HG03565 (cell line): ENCODE results near the gene FAM110A.
"Not testable (repeated sequence)": the region's sequence is repeated elsewhere in the genome, so short reads cannot be mapped to it uniquely, and the experiment has no call there.

Source experiments
- ATAC-seq: cut with Tn5 transposase; IDR thresholded peaks from one replicate; pipeline ENCODE4 v1.9.1; 2021; ENCODE audit warnings: mild to moderate bottlenecking, moderate library complexity; ENCODE audit not compliant: unreplicated experiment

Gene FAM110A

DNA sequence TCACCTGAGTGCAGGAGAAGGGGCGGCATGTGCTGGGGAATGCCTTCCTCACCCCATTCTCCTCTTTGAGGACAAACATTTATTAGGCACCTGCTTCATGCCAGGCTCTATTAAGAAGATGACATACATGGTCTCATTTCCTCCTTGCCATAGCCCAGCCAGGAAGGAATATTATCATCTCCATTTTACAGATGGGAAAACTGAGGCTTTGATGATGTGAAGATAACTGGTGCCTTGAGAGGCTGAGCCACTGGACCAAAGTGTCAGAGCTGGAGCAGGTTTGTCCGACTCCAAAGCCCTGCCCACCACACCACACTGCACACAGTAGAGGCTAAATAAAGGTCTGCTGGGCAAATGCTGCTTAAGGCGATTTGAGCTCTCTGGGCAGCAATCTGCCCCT lies 37.2 kb downstream of the FAM110A start:
- ATAC-seq, result no peak

DNA sequence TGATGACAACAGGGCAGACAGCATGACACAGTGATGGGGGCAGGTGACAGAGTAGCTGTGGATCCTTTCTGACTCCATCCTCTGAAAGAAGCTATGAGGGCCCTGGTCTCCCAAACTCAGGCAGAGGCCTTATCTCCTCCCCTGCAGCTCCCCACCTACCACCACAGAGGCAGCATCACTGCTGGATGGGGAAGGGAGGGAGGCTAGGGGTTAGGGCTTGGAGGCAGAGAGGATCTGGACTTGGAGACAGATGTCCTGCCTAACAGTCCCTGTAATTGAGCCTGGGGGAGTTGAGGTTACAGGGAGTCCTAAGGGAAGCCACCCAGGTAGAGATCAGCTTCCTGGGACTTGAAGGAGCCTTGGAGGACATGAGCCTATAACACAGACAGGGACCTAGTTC lies 37.9 kb downstream of the FAM110A start:
- ATAC-seq, result no peak

DNA sequence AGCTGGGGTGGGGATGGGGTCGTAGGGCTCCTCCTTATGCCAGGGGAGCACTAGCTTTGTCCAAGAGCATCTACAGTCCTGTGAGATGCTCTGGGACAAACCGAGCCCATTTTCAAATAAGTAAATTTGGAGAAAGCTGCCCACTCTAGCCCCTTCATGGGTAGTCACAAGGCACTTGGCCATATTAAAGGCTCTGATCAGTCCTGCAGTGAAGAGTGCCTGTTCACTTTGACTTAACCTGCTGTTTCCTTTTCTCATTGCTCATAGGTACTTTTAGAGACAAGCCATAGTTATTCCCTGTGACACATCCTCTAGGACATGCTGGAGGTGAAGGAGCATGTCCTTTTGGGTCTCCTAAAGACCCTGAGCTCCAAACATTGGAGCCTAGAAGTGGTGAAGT lies 38.4 kb downstream of the FAM110A start:
- ATAC-seq, result no peak

DNA sequence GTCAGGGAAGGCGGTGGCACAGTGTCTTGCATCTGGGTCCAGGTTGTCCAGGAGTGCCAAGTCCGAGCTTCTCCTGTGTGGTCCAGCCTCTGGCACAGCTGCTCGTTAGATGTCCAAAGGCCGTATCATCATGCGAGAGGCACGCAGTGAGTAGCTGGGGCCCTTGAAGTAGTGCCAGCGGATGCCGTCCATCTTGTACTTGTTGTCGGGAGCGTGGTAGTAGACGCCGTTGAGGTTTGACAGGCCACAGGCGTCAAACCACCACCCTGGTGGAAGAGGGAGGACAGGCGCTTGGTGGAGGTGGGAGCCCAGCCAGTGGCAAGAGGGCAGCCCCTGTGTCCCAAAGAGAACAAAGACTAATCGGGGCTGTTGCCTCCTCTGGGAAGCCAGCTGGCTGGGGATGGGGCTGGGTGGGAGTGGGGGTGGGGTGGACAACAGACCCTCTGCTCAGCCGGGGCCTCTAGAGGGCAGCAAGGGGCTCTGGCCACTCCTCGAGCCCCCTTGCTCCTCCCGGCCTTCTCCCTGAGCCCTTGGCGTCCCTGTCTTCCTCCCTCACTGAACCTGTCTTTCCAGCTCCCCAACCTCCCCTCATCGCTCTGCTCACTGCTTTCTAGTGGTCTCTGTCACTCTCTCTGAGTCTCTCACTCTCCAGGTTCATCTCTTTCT lies 39.5 kb downstream of the FAM110A start:
- no peak for ATAC-seq

DNA sequence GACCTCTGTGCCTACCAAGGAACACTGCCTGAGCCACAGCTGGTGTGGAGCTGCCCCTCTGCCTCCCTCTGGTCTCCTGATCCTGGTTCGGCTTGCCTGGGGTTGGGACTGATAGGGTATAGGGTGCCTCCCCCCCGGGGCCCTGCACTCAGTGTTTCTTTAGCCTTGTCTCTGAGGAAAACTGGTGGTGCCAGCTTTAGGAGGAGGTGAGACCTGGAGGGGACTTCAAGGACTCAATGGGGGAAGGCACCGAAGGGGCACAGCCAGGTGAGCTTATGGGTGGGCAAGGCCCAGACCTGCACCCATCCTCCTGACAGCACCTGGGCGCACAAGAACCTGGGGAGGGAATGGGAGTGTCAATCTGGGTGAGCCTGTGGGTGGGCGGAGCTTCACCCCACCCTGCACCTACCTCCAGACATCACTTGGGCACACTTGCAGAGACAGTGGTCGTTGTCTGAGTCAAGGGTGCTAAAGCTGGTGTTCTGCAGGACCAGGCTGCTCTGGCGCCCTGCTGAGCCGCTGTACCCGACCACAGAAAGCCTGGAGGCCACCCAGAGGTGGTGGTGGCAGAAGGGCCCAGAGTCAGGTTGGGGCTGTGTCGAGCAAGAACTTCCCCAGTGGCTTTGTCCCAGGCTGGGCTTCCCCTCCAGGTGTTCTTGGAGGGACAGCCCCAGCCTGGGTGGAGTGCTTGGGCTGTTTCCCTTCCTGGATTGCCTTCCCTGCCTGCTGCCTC lies 40.5 kb downstream of the FAM110A start:
- ATAC-seq, result no peak

DNA sequence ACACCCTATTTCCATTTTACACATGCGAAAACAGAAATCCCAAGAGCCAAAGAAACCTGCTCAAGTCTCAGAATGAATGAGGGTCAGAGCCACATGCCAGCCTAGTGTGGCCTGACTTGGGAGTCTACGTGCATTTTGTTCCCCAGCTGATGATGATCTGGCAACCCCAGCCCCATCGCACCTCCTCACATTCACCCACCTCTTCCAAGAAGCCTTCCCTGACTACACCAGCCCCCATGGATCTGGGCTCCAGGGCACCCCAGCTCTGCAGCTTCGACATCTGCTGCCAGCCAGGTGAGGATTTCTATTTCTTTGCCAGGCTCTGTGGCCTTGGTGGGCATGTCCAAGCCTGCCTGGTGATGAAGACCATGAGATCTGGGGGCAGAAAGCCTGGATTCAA lies 41.6 kb downstream of the FAM110A start:
- no peak for ATAC-seq

DNA sequence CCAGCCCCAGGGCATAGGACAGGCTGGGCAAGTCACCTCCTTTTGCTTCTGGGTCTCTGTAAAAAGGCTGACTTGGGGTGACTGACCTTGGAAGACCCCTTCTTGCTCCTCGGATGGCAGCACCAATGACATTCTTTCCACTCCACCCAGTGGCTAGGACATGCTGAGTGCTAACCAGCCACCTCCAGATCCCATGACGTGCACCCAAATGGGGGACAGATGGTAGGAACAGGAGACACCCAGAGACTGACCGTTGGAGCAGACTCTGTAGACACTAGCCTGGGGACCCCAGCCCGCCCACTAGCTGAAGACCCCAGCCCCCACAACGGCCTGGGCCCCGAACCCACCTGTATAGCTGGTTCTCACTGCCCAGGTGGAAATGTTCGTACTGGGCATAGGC lies 44.3 kb downstream of the FAM110A start:
- no peak for ATAC-seq

DNA sequence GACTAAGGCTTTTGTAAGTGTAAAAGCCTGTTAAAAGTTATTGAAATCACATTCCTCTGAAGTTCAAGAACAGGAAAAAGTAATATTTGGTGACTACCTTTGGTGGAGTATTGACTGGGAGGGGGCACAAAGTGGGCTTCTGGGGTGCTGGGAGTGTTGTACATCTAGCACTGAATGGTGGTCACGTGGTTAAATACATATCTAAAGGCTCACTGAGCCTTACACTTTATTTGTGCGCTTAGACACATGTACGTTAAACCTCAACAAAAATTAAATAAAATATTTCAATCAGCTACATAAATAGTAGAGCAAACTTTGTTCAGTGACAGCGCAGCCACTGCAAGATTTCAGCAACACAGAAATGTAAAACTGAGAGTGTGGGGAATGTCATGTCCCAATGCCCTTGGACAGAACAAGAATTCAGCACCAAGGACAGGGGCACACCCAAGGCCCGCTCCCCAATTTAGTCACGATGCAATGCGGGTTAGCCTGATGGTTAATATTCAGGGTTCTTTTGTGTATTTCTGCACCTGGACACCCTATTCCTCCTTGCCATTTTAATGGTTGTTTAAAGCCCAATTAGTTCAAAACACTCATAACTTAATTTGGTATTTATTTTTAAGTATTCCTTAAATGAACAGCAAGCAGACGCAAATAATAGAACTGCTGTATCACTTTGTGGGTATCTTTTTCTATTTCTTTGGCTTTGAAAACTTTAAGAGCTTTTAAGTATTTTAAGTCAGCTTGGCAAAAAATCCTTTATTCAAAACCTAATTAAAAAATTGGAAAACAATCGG lies 45.2 kb downstream of the FAM110A start:
- no peak for ATAC-seq

DNA sequence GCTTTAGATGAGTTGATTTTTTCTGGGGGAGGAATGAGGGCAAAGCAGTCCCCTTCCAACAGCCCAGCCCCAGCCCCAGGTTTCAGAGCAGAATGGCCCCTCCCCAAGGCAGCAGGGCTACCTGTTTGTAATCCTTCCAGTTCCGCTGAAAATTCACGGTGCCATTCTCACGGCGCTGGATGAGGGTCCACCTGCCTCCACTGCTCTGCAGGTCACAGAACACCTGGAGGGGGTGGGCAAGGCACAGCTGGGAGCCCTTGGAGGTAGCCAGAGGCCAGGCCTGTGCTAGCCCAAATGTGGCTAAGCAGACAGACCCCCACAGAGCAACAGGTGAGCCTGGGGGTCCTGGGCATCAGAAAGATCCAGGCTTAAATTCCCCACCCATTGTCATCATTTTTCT lies 46.1 kb downstream of the FAM110A start:
- no peak for ATAC-seq

DNA sequence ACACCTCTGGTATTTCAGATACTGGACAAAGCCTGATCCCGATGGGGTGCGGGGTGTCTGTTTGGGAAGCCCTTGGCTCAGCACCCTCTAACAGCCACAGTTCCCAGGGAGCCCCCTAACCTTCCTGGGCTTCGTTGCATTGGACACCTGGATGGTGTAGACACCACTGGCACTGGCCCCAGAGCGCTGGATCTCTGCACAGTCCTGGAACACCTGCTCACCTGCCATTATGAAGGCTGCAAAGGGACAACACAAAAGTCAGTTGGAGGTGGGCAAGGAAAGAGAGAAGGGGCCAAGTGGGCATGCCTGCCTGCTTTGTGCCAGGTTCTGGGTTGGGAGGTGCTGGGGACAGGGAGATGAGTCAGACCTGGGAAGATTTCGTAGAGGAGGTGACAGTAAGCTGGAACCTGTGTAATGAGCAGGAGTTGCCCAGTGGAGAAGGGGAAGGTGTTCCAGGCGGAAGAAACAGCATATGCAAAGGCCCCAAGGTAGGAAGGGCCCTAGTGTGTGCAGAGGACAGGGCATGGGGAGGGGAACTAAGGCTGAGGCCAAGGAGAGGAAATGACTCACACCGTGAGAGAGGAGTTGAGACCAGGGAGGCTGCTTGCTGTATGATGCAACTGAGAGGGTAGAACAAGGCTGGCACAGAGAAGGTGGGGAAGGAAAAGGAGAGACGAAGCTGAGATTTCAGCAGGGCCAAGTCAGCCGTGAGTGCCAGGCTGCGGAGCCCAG lies 47.7 kb downstream of the FAM110A start:
- ATAC-seq, result no peak

DNA sequence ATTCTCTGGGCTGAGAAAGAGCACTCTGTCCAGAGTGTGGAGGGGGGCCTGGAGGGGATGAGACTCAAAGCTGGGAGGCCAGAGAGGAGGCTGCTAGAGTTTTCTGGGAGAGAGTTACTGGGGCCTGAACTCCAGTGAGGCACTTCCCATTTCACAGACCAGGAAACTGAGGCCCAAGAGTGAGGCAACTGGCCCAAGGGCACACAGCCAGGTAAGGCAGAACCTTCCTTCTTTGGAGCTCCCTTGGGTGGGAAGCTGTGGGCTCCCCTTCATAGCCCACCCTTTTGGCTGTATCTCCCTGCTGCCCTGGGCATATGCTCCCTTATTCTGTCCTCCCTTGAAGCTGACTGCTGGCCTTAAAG lies 48.2 kb downstream of the FAM110A start:
- ATAC-seq, result no peak

DNA sequence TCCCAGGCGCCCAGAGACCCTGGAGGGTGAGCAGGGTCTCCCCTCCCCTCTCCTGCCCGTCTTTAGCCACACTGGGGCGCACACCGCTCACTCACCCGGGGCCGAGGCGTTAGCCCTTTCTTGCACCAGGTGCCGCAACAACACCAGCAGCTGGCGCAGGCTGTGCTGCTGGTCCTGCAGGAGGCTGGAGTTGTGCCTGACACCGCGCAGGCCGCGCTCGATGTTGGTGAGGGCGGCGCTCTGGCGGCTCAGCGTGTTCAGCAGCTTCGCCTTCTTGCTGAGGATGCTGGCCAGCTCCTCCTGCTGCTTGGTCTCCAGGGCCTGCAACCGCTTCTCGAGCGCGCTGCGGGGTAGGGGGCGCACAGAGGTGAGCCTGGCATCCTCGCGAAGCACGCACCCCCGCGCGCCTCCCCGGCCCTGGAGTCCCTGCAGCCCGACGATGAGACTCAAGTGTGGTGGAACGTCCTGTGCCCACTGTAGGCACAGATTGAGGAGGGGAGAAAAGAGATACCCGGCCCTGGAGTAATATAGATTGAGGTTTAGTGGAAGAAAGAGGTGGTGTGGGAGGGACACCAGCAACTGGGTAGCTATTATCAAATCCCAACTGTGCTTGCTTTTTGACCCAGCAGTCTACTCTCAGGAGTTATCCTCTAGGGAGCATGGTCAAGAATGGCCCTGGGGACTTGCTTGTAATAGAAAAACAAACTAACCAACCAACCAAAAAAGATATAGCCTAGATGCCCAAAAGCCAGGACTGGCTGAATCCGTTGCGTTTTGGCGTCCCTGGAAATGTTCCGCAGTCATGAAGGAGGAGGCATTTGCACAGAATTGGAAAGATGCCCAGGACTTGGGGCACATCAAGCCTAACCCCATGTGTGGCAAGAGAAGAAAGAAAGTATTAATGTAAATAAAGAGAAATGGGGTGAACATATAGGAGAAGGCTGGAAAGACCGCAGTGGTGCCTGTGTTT lies 51.8 kb downstream of the FAM110A start:
- ATAC-seq, result no peak

DNA sequence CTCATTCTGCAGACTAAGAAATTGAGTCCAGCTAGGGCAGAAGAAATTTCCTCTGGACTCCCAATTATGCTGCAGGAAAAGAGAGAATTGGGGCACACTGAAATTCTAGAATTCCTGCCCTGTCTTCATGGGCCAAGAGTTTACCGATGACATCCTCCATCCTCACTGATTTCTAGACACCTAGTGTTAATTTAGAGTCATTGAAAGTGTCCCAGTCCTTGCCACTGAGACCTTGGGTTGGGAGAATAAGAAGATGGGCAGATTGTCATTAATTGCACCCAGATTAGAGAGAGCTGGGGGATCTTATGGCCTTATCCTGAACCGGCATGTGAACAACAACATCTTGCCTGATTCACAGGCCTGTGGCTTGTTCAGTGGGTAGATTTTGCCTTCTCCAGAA lies 53.6 kb downstream of the FAM110A start:
- ATAC-seq, result no peak

DNA sequence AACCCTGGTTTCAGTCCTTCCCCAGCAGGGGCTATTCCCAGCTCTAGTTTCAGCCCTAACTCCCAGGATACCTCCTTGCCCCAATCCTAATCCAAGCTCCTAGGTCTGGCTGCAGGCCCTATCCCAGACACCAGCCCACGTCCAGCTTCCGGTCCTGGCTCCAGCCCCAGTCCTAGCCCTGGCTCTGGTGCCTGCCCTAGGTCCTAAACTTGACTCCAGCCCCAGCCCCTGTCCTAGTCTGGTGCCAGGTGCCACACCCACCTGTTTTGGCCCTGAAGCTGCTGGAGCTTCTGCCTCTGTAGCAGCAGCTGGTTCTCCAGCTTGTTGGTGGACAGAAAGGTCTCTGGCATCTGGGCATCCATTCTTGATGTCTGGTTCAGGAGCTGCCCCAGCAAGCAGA lies 54.5 kb downstream of the FAM110A start:
- no peak for ATAC-seq

DNA sequence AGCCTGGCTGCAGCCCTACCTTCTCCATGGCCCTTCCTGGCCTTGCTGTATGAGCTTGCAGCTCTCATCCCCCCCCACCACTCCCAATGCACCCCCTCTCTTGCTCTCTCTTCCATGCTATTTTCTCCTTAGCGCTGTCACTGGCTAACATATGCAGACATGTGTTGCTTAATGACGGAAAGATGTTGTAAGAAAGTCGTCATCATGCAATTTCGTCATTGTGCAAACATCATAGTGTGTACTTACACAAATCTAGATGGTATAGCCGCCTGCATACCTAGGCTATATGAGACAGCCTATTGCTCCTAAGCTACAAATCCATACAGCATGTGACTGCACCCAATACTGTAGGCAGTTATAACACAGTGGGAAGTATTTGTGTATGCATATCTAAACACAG lies 55.6 kb downstream of the FAM110A start:
- ATAC-seq, result no peak

DNA sequence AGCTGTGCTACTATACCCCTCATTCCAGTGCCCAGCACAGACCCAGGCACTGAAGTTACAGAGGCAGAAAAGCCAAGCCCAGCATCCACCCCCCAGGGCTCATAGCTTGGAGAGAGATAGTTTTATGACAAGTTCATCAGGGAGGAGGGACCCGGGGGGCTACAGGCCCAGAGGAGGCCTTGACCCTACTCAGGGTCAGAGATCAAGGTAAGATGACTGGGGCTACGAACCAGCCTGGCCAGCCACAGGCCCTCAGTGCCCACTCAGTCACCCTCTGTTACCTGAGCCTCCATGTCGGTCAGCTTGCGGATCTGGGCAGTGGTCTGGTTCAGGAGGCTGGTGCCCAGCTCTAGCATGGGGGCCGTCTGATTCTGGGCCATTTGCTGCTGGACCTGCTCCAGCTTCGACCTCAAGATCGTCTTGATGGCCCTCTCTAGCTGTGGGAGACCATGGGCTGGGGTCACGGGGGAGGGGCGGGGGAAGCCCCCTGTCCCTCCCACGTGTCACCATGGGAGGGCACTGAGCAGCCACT lies 56.5 kb downstream of the FAM110A start:
- no peak for ATAC-seq

DNA sequence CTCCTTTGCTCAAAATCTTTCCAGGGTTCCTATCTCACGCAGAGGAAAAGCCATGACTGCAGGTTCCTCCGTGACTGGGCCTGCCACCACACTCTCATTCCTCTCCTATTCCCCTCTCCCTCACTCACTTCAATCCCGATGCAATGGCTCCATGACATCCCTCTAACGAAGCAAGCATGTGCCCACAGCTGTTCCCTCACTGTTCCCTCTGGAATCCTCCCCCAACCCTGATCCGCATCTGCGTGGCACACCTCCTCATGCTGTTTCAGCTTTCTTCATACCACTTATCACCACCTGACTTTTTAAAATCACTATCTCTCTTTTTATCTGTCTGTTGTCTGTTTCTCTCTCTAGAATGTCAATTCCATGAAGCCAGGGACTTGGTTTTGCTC lies 57.1 kb downstream of the FAM110A start:
- ATAC-seq, result no peak

DNA sequence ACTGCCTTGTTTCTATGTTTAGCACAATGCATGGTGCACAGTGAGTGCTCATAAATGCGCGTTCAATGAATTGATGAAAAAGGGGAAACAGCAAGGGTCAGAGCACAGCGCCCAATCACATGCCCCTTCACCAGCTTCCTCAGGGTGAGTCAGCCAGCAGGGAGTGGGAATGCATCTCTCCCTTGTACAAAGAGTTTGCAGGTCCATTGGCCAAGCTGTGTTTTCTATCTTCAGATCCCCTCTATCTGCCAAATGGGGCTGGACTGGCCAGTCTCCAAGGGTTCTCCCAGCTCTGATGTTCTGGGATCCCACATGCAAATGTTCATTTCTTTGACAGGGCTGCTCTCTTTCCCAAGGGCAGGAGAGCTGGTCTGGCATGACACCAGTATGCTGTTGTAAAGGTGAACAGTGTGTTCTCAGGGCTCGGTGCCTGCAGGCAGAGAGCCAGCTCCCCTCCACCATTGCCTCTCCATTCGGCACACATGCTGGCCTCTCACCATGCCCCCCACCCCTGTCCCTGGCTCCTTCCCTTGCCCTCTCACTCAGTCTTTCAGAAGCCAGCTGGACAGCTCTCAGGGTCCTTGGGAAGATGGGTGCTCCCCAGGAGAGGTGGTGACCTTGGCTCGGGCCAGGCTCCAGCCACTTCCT lies 57.7 kb downstream of the FAM110A start:
- no peak for ATAC-seq

DNA sequence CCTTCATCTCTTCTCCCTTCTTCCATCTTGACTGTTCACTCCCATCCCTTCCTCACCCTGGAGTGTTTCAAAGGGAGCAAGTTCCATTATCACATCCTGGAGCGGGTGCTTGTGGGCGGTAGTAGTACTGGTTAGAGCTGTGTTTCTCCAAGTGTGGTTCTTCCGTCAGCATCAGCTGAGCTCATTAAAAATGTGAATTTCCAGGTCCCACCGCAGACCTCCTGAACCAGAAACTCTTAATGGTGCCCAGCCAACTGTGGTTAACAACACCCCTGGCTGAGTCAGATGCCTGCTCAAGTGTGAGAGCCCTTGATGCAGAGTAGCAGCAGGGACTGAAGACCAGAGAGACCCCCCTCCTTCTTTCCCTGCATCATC lies 58.2 kb downstream of the FAM110A start:
- no peak for ATAC-seq

DNA sequence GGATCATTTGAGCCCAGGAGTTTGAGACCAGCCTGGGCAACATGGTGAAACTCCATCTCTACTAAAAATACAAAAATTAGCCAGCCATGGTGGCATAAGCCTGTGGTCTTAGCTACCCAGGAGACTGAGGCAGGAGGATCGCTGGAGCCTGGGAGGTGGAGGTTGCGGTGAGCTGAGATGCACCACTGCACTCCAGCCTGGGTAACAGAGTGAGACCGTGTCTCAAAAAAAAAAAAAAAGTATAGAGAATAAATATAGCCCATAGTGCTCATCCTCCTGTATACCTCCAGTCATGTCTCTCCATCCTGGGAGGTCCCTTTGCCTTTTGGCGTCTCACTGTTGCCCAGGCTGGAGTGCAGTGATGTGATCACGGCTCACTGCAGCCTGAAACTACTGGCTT lies 58.9 kb downstream of the FAM110A start:
- not testable (repeated sequence) for ATAC-seq
